Endothelial cell of hepatic sinusoid (primary cell): Measurements from ENCODE around the gene ZNF587.
"Not testable (repeated sequence)": the region's sequence is repeated elsewhere in the genome, so short reads cannot be mapped to it uniquely, and the experiment has no call there.

Experiments used
- in situ Hi-C: cut with HindIII; loops from 2 replicates; pipeline ENCODE4 v1.10.0; 2017; ENCODE audit warnings: low sequenced_read_pairs

Gene ZNF587

DNA sequence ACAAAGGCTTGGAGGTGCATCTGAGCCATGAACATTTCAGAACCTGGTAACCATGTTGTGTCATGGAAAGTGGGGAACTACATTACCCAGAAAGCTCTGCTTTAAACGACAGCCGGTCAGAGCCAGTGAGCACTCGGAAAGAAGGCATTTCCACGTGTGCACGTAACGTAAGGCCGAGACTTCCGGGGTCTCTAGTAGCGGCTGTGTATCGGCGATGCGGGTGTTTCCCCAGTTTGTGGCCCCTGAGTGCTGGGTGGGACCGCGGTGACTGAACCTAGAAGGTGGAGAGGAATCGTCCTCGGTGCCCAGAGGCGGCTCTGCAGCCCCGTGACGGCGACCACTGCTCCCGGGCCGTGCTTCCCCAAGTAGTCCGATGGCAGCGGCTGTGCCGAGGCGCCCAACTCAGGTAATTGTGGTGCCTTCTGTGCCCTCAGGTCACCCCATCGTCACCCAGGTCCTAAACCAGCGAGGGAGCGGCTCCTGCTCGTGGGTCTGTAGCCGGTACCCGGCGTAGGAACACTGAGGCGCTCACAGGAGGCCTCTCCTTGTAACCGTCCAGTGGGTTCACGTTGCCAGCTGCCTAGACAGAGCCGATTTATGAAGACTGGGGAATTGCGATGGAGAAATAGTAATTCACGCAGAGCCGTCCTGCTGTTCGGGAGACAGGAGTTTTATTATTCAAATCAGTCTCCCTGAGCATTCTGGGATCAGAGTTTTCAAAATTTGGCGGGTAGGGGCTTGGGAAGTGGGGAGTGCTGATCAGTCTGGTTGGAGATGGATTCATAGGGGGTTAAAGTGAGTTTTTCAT lies at the start of gene ZNF587:
Gene ZNF587 (plus strand): TSS at position 194 of the 808 bp plus-strand sequence. CDS start 180 bp downstream, at position 374.
- in situ Hi-C loops = not testable (repeated sequence)

DNA sequence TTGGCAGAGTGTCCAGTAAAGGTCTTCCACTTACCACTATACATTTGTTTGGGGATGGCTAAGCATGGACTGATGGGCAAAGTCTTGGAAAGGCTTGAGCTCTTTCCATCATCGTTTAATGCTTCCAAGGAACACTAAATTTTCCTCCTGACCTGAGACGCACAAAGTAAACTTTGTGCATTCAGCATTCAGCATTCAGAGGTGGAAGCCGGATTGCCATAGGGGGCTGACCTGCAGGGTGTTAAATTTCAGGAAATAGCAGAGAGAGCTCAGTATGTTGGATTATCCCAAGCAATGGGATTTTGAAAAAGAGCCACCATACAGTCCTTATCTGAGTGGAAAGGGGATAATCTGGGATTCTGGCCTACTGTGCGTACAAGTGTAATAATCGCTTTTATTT lies 49.0 kb upstream of the ZNF587 start:
- in situ Hi-C loops = no loop called here

DNA sequence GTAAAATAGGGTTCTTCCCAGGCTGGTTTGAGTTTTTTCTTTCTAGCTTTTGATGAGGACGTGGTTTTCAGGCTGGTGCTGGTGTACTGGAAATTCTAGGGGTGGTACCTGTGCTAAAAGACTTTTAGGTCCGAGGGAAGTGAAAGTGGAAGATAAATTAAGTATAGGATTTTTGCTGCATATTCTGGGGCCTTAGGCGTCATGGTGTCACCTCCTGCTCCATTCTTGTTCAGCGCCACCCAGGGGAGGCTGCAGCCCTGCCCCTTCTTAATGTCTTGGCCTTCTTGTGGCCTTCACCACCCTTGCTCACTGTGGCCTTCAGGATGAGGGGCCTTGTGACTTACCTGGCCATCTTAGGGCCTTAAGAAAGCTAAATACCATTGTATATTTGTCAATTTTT lies 47.4 kb upstream of the ZNF587 start:
- in situ Hi-C loops = no loop called here

DNA sequence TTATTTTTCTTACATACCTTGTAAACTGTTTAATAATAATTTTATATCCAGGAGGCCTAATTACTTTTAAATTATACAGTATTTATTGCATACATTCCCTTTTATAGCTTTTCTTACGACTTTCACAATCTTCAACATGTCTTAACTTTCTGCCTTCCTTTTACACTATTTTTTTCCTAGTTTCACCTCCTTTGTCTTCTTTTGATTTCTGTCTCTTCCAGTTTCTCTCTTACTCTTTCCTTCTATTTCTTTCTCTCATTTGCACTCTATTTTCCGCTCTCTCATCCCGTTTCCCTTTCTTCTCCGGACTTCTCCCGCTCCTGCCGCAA lies 46.4 kb upstream of the ZNF587 start:
- in situ Hi-C loops = no loop called here

DNA sequence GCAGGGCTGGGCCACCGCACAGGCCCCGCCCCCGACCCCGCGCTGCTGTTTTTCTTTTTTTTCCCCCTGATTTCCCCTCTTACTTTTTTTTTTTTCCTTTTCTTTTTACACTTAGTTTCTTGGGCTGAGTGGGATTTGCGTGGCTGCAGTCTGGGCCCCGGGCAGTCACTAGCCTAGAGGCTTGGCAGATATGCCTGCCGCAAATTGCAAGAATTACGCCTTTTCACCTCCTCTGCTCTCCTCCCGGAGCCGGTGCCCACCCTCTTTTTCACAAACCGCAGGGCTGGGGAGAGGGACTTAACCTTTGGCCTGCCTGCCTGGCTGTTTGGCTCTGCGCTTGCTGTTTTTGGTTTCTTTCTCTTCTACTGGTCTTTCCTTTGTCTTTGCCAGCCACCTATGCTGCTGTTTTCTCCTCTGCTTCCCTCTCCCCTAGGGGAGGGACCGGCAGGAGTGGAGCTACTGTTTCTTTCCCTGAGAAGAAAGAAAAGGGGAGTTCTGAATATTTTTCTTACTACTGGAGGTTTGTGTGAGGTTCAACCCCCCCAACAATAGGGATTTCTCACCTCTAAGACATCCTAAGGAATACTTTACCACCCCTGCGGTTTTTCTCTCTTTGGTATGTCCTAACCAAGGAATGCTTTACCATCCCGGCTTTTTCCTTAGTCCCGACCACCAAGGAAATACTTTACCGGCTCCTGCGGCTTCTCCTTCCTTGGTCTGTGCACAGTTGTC lies 45.9 kb upstream of the ZNF587 start:
- in situ Hi-C loops = no loop called here

DNA sequence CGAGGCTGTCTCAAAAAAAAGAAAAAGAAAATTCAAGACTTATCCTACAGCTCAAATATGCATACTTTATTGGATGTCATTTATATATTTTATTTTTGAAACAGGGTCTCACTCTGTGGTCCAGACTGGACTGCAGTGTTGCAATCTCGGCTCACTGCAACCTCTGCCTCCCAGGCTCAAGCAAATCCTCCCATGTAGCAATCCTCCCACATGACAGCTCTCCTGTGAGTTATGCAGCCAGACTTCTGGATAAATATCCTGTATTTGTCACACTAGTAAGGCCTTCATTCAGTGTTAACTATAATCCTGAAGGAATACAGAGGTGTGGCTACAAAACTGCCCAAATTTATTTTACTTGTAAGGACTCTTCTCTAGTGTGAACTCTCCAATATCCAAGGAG lies 42.1 kb upstream of the ZNF587 start:
- in situ Hi-C loops = no loop called here

DNA sequence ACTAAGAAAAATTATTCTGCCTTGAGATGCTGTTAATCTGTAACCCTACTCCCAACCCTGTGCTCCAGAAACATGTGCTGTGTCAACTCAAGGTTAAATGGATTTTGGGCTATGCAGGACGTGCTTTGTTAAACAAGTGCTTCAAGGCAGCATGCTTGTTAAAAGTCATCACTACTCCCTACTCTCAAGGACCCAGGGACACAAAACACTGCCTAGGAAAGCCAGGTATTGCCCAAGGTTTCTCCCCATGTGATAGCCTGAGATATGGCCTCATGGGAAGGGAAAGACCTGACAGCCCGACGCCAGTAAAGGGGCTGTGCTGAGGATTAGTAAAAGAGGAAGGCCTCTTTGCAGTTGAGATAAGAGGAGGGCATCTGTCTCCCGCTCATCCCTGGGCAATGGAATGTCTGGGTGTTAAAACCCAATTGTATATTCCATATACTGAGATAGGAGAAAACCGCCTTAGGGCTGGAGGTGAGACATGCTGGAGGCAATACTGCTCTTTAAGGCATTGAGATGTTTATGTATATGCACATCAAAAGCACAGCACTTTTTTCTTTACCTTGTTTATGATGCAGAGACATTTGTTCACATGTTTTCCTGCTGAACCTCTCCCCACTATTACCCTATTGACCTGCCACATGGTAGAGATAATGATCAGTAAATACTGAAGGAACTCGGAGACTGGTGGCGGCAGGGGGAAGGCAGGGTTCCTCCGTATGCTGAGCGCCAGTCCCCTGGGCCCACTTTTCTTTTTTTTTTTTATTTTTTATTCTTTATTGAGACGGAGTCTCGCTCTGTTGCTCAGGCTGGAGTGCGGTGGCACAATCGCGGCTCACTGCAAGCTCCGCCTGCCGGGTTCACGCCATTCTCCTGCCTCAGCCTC lies 39.0 kb upstream of the ZNF587 start:
- in situ Hi-C loops = not testable (repeated sequence)

DNA sequence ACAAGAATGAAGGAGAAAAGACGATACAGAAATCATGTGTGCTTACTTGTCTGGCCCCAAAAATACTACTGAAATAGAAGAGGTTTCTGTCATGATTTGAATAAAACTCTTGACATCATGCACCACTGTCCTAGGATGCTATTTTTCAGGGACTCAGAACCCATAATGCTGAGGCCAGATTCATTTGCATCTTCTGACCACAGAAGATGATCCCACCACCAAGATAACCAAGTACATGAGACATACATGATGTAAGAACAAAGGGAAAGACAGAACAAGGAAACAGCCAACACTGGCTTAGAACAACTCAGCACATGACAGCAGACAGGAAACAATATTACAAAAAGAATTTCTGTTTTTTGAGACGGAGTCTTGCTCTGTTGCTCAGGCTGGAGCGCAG lies 37.4 kb upstream of the ZNF587 start:
- in situ Hi-C loops = no loop called here

DNA sequence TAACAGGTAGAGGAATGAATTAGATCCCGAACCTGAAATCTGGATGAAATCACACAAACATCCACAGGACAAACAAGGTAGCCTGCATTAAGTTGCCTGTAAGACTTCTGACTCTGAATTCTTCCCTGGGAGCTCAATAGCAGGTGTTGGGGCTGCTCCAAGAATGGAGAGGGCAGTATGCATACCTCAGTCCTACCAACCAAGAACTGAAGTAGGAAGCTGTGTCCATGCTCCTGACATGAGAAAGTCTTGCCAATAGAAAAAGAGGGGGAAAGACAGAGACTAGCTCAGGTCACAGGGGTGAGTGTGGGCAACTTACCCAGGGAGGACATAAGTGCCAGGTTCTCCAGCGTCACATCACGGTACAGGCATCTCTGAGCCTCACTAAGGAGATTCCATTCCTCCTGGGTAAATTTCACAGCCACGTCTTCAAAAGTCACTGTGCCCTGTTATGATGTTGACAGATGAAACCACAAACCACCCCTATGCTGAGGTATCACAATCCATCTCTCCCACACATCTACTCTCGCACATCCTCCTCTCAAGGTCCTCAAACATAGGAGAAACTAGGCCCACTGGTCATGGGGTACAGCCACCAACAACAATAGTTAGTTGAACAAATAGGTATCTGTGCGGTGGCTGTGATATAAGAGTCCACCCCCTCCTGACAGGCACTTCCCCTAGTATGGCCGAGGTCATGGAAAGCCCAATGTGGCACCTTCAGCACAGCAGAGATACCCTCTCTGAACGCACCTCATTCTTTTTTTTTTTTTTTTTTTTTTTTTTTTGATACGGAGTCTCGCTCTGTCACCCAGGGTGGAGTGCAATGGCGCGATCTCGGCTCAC lies 36.5 kb upstream of the ZNF587 start:
- in situ Hi-C loops = not testable (repeated sequence)

DNA sequence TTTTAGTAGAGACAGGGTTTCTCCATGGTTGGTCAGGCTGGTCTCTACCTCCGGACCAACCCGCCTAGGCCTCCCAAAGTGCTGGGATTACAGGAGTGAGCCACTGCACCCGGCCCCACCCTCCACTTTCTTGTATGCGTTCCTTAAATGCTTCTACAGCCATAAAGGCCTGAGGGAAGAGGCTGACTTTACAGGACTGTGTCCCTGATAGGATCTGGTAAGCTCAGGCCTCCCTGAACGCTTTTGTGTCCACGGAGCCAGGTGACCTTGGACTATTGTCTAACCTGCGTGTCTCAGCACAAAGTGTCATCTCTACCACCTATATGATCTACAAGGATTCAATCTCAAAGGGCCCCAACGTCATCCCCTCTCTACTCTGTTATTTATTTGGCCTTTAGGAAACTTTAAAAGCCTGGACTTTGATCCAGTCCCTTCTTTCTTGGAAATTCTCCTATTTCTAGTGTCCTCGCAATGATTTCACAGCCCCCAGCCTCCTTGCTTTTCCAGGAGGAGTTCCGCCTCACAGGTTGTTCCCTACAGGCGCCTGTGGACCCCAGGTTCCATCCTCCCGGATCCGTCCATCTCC lies 35.6 kb upstream of the ZNF587 start:
- in situ Hi-C loops = no loop called here

DNA sequence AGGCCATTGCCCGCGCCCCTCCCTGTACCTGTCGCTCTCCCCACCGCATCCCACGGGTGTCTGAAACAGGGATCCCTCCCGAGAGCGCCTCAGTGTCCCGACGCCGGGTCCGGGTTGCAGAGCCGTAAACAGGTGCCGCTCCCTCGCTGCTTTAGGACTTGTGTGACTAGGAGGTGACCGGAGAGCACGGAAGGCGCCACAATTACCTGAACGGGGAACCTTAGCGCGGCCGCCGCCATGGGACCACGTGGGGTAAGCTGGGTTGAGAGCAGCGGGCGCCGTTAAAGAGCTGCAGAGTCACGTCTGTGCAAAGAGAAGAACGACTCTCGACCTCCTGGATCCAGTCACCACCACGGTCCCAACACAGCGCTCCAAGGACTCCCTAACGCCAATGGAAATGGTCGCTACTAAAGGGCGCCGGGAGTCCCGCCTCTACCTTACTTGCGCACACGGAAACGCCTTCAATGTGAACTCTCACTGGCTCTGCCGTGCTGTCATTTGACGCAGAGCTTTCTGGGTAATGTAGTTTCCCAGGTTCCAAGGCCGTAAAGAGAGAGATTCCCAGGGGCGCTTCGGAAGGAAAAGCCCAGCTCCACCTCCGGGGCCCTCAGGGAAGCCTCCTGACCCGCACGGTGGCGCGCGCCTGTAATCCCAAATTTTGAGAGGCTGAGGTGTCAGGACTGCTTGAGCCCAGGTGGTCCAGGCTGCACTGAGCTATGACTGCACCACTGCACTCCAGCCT lies 35.0 kb upstream of the ZNF587 start, which contains the start of gene ZNF552:
Gene ZNF552 (minus strand): TSS at position 409 of the 742 bp plus-strand sequence. CDS start 170 bp downstream, at position 239.
- in situ Hi-C loops = no loop called here

DNA sequence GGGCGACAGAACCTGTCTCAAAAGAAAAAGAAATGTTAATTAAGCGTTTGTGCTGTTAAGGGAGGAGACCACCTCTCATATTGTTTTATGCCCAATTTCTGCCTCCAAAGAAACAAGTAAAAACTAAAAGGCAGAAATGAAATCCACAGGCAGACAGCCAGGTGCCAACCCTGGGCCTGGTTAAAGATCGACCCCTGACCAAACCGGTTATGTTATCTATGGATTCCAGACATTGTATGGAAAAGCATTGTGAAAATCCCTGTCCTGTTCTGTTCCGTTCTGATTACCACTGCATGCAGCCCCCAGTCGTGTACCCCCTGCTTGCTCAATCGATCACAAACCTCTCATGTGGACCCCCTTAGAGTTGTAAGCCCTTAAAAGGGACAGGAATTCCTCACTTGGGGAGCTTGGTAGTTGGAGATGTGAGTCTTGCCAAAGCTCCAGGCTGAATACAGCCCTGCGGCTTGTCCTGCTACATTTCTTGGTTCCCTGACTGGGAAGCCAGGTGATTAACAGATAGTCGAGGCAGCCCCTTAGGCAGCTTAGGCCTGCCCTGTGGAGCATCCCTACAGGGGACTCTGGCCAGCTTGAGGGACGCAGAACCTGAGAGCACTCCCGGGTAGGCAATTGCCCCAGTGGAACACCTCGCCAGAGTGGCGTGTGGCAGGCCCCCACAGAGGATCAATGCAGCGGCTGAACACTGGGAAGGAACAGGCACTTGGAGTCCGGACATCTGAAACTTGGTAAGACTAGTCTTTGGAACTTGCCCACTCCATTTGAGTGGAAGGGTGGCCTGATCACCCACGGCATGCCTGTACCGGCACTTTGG lies 34.2 kb upstream of the ZNF587 start:
- in situ Hi-C loops = no loop called here

DNA sequence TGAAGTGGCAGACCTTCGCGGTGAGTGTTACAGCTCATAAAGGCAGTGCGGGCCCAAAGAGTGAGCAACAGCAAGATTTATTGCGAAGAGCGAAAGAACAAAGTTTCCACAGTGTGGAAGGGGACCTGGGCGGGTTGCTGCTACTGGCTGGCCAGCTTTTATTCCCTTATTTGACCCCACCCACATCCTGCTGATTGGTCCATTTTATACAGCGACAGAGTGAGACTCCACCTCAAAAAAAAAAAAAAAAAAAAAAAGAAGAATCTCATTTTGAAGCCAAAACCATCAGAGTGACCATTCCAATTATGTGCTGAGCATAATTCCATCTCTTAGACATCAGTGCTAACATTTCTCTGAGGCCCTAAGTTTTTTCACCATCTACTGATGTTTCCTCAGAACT lies 33.0 kb upstream of the ZNF587 start:
- in situ Hi-C loops = no loop called here

DNA sequence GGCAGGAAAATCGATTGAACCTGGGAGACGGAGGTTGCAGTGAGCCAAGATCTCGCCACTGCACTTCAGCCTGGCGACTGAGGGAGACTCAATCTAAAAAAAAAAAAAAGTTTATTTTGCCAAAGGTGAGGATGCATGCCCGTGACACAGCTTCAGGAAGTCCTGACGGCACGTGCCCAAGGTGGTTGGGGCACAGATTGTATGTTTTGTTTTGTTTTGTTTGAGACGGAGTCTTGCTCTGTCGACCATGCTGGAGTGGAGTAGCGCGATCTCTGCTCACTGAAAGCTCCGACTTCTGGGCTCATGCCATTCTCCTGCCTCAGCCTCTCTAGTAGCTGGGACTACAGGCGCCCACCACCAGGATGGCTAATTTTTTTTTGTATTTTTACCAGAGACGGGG lies 31.7 kb upstream of the ZNF587 start:
- in situ Hi-C loops = no loop called here

DNA sequence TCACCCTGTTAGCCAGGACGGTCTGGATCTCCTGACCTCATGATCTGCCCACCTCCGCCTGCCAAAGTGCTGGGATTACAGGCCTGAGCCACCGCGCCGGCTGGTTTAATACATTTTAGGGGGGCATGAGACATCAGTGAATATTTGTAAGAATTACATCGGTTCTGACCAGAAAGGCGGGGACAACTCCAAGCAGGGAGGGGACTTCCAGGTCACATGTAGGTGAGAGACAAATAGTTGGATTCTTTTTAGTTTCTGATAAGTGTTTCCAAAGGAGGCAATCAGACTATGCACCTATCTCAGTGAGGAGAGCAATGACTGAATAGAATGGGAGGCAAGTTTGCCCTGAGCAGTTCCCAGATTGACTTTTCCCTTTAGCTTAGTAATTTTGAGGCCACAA lies 31.3 kb upstream of the ZNF587 start:
- in situ Hi-C loops = no loop called here

DNA sequence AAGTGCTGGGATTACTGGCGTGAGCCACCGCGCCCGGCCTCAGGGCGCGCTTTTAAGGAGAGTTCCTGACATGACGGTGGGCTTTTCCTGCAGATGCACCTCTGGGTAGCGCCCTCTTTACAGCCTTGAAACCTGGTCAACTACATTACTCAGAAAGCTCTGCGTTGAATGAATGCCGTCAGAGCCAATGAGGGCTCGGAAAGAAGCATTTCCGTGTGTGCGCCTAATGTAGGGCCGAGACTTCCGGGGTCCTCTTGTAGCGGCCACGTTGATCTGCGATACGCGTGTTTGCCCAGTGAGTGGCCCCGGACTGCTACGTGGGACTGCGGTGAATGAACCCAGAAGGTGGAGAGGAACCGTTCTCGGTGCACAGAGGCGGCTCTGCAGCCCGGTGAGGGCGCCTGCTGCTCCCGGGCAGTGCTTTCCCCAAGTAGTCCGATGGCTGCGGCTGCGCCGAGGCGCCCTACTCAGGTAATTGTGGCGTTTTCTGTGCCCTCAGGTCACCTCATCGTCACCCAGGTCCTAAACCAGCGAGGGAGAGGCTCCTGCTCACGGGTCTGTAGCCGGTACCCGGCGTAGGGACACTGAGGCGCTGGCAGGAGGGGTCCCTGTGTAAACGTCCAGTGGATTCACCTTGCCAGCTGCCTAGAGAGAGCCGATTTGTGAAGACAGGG lies 30.0 kb upstream of the ZNF587 start:
- in situ Hi-C loops = no loop called here

DNA sequence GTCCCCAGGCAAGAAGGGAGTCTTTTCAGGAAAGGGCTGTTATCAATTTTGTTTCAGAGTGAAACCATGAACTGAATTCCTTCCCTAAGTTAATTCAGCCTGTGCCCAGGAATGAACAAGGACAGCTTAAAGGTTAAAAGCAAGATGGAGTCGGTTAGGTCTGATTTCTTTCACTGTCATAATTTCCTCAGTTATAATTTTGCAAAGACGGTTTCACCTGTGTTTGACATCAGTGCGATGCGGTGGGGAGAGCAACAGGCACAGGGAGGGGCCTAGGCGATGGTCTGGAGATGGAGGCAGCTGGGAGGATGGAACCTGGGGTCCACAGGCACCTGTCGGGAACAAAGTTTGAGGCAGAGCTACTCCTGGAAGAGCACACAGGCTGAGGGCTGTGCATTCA lies 29.1 kb upstream of the ZNF587 start:
- in situ Hi-C loops = no loop called here

DNA sequence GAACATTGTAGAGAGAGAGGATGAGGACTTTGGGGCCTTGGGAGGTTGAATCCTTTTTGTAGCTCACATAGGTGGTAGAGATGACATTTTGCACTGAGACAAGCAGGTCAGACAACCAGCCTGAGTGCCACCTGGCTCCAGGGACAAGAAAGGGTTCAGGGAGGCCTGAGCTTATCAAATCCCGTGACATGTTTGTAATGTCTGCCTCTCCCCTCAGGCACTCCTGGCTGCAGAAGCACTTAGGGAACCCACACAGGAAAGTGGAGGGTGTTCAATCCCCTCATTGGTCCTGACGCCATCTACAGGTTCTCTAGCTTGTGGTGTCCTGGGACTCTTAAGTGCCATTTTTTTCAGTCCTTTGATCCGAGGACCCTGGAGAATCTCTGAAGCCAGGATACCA lies 28.6 kb upstream of the ZNF587 start:
- in situ Hi-C loops = not testable (repeated sequence)
